Adrenal gland (tissue), 12 donors: ENCODE measurements around the gene C18orf63. TPM values are rescaled to one million over a fixed set of nuclear protein-coding genes. Genes with fewer than 3 reads are reported as not detected.

Experiments used
- DNase-seq, 7 donors: peaks; one replicate each; pipeline ENCODE4 v3.0.0-alpha.2; 2019 to 2020
- H3K27ac ChIP-seq, 5 donors: fragments of 200-600 bp; sonication (generic) in 4 of 5; 1 replicate in 3 of 5; 2 replicates in 2 of 5; pipeline versions ENCODE4 v1.5.1 to v1.8.0; 2016 to 2020; ENCODE audit warnings: mild to moderate bottlenecking in 1 of 5
- H3K27me3 ChIP-seq: fragments of 200-600 bp; 2 replicates; pipeline ENCODE4 v1.8.0; 2021
- H3K36me3 ChIP-seq, 2 donors: fragments of 200-600 bp; replicated peaks in 1 of 2; 1 replicate in 1 of 2; 2 replicates in 1 of 2; pipeline versions ENCODE4 v1.5.1 to v1.8.0; 2018 to 2022
- H3K4me1 ChIP-seq, 2 donors: fragments of 200-600 bp; replicated peaks in 1 of 2; 1 replicate in 1 of 2; 2 replicates in 1 of 2; pipeline versions ENCODE4 v1.5.1 to v1.8.0; 2018 to 2021
- H3K4me3 ChIP-seq, 4 donors: fragments of 200-600 bp; sonication (generic) in 3 of 4; one replicate each; pipeline ENCODE4 v1.5.1; 2016 to 2018
- H3K9me3 ChIP-seq, 3 donors: fragments of 200-600 bp; sonication (generic) in 1 of 3; replicated peaks in 1 of 3; 1 replicate in 2 of 3; 2 replicates in 1 of 3; pipeline versions ENCODE4 v1.5.1 to v1.8.0; 2016 to 2021
- CTCF ChIP-seq, 6 experiments: fragments of 450-650 bp in 4 of 6; fragments of 200-600 bp in 2 of 6; sonication (generic) in 1 of 6; IDR thresholded peaks; 1 replicate in 5 of 6; 2 replicates in 1 of 6; pipeline versions ENCODE4 v1.5.1 to v1.8.0; 2016 to 2021; ENCODE audit warnings: antibody characterized with exemption in 6 of 6, mild to moderate bottlenecking in 2 of 6, moderate library complexity in 1 of 6
- POLR2A ChIP-seq, 2 donors: fragments of 450-650 bp; IDR thresholded peaks; one replicate each; pipeline ENCODE4 v1.6.1; 2017; ENCODE audit warnings: antibody characterized with exemption in 2 of 2, mild to moderate bottlenecking in 2 of 2, moderate library complexity in 1 of 2
- WGBS, 4 donors: extraction: QIAGEN DNeasy Blood & Tissue Kit in 2 of 4; methylation state at CpG; one replicate each; pipeline versions ENCODE4 v1.1.5 to v1.1.7; 2013 to 2017; 5-methylcytosine and 5-hydroxymethylcytosine counted together
- intact Hi-C, 2 donors: fragments of 100-400 bp; cut with DNase I; formaldehyde crosslinking; loops; one replicate each; pipeline versions ENCODE4 v1.14.1 to v1.15.0; 2022 to 2023
- polyA plus RNA-seq, 3 donors: library from polyadenylated mRNA; stranded (reverse); fragments of 200-250 nt in 2 of 3; fragments of 350-450 nt in 1 of 3; fragmentation: Illumina TruSeq in 1 of 3; extraction: RNeasy Lipid Tissue Mini Kit (QIAGEN cat#74804) in 1 of 3; gene quantifications; one replicate each; pipeline ENCODE4 v1.2.3, GENCODE V29; 2013 to 2014
- total RNA-seq, 9 donors: library from RNA; depleted of rRNA in 4 of 9; stranded (reverse); fragments of >200 nt in 4 of 9; fragments of 120-200 nt in 1 of 9; fragmentation: NEBNext Ultra II Directional in 1 of 9; extraction: Animal tissue kit (Norgen Biotek cat#: 25700) in 1 of 9; gene quantifications; one replicate each; pipeline versions ENCODE4 v1.1.0 to v1.2.4, GENCODE V29; 2013 to 2023
- donor health status: healthy with polysubstance abuse.
- donor health status: Bipolar disorder and iron deficiency.
- donor health status: DM: yes; HTN: yes; CAD: no.
- donor health status: DM: no; HTN: no; CAD: no.
- donor health status: DM: no; HTN: no; CAD: no.
- donor health status: DM: yes; HTN: yes; CAD: no.

The C18orf63 gene
- total and polyA plus RNA-seq, 12 donors = under 0.01 TPM; not detected in 11

DNA sequence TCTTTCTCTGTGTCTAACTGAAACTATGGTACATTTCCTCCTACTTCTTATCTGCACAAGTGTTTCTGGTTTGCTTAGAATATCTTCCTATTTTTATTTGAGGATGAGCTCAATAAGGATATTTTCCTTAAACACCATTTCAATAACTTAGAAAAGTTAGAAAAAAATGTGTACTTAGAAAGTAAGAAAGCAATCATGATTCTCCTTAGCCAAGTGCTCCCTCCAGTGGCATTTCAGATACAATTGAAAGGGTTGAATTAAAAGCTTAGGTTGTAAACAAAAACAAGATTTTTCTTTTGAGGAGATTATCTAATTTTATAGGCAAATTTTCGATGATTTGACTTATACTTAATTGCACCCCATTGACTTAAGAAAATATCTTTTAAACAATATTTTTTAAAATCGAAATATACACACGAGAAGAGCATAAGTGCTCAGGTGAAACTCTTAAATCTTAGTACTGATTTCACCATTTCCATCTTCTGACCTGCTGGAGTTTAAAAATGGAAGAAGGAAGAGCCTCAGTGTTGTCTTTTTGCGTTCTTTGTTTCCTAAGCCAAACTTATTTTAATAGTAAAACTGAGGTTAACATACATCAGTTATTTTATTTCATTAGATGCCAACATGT is 26.9 kb downstream of the C18orf63 start:
- DNase-seq = peak in 4 of 7 donors; percentile 39 to 54 (median 47)
- H3K4me1 ChIP-seq = no peaks in the 10 kb centered on the region
- peak; percentile 41 to 88 (median 76) for TF ChIP-seq CTCF (IDR thresholded peaks at IDR 0.05)
- no peak for TF ChIP-seq POLR2A (IDR thresholded peaks at IDR 0.05)
- no peaks in the 10 kb centered on the region for H3K9me3 ChIP-seq
- intact Hi-C loops = loop anchor here in 1 of 2 donors (2.0 to 10.0 kb wide), 2 partner anchors 146 to 318 kb away; no protein-coding TSS in a partner anchor
- H3K4me3 ChIP-seq = no peak overlapping the region
- whole genome bisulfite sequencing, 4 donors = 9 to 13% (median 10%) methylated on average over 4 of the region's 4 CpGs
- no peaks in the 10 kb centered on the region for H3K27me3 ChIP-seq
- no peaks in the 10 kb centered on the region for H3K36me3 ChIP-seq
- no peak overlapping the region for H3K27ac ChIP-seq

DNA sequence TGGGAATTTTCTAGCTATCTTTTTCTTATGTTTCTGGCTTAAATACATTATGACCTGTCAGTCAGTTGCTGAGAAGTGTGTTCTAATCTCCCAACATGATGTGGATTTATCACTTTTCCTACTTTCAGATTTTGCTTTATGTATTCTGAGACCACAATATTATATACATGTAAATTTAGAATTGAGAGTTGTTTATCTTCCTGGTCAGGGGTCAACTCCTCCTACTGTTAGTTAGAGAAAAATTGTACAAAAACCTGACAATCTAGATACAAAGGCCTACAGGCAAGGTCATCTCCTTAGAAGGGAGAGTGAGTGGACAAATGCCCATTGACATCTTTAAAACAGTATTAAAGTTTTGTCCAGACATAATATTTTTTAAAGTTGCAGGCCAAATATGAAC is 30.6 kb downstream of the C18orf63 start:
- intact Hi-C loops = loop anchor here in 1 of 2 donors (10.0 kb wide), 1 partner anchor 321 kb away; no protein-coding TSS in a partner anchor
- Histone ChIP-seq H3K27ac (no peak overlapping the region), H3K4me3 (no peak overlapping the region), H3K27me3 (no peaks in the 10 kb centered on the region), H3K9me3 (no peaks in the 10 kb centered on the region), H3K4me1 (no peaks in the 10 kb centered on the region), H3K36me3 (no peaks in the 10 kb centered on the region)
- no peak for TF ChIP-seq CTCF (IDR thresholded peaks at IDR 0.05)
- TF ChIP-seq POLR2A (IDR thresholded peaks at IDR 0.05) = no peak
- DNase-seq = no peak

GRCh38 chr18:74348581-74348980 is 32.9 kb downstream of the C18orf63 start:
- TF ChIP-seq POLR2A (IDR thresholded peaks at IDR 0.05) (no peak), CTCF (IDR thresholded peaks at IDR 0.05) (no peak)
- no peaks in the 10 kb centered on the region for H3K36me3 ChIP-seq
- no peaks in the 10 kb centered on the region for H3K27me3 ChIP-seq
- intact Hi-C loops = loop anchor here in 1 of 2 donors (10.0 kb wide), 1 partner anchor 324 kb away; no protein-coding TSS in a partner anchor
- no peak overlapping the region for H3K27ac ChIP-seq
- DNase-seq = no peak
- no peaks in the 10 kb centered on the region for H3K4me1 ChIP-seq
- no peak overlapping the region for H3K4me3 ChIP-seq
- no peaks in the 10 kb centered on the region for H3K9me3 ChIP-seq
- 60 to 78% (median 71%) methylated on average over 2 of the region's 2 CpGs for WGBS, 4 donors

DNA sequence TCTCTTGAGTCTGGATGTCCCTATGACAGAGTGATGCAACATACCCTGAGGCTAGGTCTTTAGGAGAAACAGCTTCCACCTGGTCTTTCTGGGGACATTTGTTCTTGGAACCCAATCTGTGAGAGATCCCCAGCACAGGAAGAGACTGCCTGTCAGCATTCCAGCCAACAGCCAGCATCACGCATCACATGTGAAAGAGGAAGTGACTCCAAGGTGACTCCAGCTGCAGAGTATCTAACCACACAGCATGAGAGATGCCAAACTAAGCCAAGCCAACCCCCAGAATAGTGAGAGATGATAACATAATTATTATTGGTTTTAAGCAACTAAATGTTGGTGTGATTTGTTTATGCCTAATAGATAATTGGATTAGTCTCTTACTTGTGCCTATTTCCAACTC is 35.7 kb downstream of the C18orf63 start:
- intact Hi-C loops = loop anchor here (5.0 to 10.0 kb wide), 3 partner anchors 123 to 201 kb away; partner anchors contain the start of gene CNDP1 (in 1 of the 2)
- H3K27ac ChIP-seq = no peak overlapping the region
- DNase-seq = peak in 4 of 7 donors; percentile 10 to 58 (median 32)
- peaks cover 12% of the 10 kb centered on the region for H3K27me3 ChIP-seq
- H3K9me3 ChIP-seq = no peaks in the 10 kb centered on the region
- H3K4me3 ChIP-seq = no peak overlapping the region
- TF ChIP-seq POLR2A (IDR thresholded peaks at IDR 0.05) (no peak), CTCF (IDR thresholded peaks at IDR 0.05) (no peak)
- 43 to 57% (median 52%) methylated on average over 1 of the region's 1 CpG for WGBS, 4 donors
- no peaks in the 10 kb centered on the region for H3K36me3 ChIP-seq
- no peaks in the 10 kb centered on the region for H3K4me1 ChIP-seq
